HG03025 (cell line): ENCODE measurements around the gene CYBA.

Experiments used
- ATAC-seq: cut with Tn5 transposase; IDR thresholded peaks from one replicate; pipeline ENCODE4 v1.9.1; 2021; ENCODE audit warnings: mild to moderate bottlenecking, moderate library complexity; ENCODE audit not compliant: unreplicated experiment, low FRiP score

CYBA gene

GRCh38 chr16:88595921-88596320 is 54.9 kb downstream of the CYBA start:
- ATAC-seq, result no peak

DNA sequence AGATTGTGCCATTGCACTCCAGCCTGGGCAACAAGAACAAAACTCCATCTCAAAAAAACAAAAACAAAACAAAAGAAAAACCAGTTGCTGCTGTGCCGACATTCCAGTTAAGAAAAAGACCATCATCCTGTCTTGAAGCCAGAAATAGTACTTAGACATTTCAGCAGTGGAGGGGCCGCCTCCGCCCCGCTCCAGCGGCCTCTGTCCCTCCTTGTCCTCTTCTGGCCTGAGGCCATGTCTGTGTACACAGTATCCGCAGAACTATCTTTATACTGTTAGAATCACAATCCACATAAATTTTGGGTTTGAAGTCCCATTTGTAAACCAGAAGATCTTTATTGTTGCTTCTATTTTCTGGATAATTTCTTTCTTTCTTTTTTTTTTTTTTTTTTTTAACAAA is 55.8 kb downstream of the CYBA start:
- ATAC-seq, result no peak

DNA sequence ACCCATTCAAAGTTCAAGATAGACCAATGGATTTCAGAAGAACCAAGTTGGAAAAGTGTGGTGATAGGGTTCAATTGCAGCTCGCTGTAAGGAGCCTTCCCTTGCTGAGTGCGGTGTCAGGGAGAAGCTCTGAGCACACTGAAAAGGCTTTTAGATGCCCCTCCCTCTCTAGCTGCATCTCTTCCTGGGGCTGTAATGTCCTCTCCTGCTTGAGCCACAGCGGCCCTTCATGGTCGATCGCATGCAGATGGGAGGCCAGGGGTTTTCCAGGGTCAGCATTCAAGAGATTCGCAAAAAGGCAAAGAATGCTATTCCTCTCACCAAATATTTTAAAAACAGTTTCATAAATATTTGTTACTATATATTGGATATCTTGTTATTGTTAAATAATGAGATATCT is 56.9 kb downstream of the CYBA start:
- ATAC-seq, result no peak

GRCh38 chr16:88593489-88593888 is 57.4 kb downstream of the CYBA start:
- ATAC-seq, result no peak
